Measurements from ENCODE around the gene CREG2.

DNA sequence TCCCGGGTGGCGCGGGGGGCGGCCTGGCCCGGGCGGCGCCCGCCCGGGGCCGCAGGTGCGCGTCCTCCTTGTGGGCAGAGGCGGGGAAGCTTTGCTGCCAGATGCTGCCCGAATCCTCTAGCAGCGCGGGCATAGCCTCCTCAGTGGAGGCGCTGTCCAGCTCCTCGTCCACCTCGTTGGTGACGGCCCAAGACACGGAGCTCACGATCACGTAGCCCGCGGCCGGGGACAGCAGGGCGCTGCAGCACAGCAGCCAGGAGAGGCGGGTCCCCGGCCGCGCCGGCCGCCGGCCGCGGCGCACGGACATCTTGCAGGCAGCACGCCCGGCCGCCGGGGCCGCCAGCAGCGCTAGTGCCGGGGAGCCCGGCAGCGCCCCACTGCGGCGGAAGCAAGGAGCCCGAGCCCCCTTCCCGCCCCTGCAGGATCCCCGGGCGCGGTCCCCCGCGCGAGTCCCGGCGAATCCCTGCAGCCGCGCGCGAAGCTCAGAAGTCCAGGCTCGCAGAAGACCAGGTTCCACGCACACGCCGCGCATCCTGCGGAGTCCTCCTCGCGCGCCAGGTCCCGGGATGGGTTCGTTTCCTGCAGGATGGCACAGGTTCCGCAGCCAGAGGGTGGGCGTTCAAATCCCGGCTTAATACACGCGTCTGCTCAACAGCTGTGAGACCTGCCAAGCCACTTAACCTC, at the start of gene CREG2:
- TF ChIP-seq, protein P1, sequence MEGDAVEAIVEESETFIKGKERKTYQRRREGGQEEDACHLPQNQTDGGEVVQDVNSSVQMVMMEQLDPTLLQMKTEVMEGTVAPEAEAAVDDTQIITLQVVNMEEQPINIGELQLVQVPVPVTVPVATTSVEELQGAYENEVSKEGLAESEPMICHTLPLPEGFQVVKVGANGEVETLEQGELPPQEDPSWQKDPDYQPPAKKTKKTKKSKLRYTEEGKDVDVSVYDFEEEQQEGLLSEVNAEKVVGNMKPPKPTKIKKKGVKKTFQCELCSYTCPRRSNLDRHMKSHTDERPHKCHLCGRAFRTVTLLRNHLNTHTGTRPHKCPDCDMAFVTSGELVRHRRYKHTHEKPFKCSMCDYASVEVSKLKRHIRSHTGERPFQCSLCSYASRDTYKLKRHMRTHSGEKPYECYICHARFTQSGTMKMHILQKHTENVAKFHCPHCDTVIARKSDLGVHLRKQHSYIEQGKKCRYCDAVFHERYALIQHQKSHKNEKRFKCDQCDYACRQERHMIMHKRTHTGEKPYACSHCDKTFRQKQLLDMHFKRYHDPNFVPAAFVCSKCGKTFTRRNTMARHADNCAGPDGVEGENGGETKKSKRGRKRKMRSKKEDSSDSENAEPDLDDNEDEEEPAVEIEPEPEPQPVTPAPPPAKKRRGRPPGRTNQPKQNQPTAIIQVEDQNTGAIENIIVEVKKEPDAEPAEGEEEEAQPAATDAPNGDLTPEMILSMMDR (IDR thresholded peaks at IDR 0.05), result peak in 3 of 4 experiments; percentile 31 to 51 (median 43)
- no peak for TF ChIP-seq EP300 (IDR thresholded peaks at IDR 0.05)
